Uterus (tissue), 4 donors: ENCODE data around the gene ARMH3. TPM values are rescaled to one million over a fixed set of nuclear protein-coding genes. Genes with fewer than 3 reads are reported as not detected.

Experiments used
- DNase-seq, 2 donors: peaks; one replicate each; pipeline ENCODE4 v3.0.0-alpha.2; 2019 to 2020
- H3K27ac ChIP-seq, 2 donors: fragments of 200-600 bp; sonication (generic); 1 replicate in 1 of 2; 2 replicates in 1 of 2; pipeline ENCODE4 v1.5.1; 2016 to 2018
- H3K27me3 ChIP-seq, 2 donors: fragments of 200-600 bp; sonication (generic); one replicate each; pipeline ENCODE4 v1.5.1; 2018 to 2019; ENCODE audit warnings: control low read depth in 1 of 2
- H3K36me3 ChIP-seq, 2 donors: fragments of 200-600 bp; sonication (generic); one replicate each; pipeline ENCODE4 v1.5.1; 2019; ENCODE audit warnings: control low read depth in 1 of 2
- H3K4me1 ChIP-seq, 2 donors: fragments of 200-600 bp; sonication (generic); one replicate each; pipeline ENCODE4 v1.5.1; 2018 to 2019; ENCODE audit warnings: control low read depth in 1 of 2
- H3K4me3 ChIP-seq, 2 donors: fragments of 200-600 bp; sonication (generic); 1 replicate in 1 of 2; 2 replicates in 1 of 2; pipeline ENCODE4 v1.5.1; 2018 to 2019; ENCODE audit warnings: mild to moderate bottlenecking in 1 of 2
- H3K9me3 ChIP-seq, 2 donors: fragments of 200-600 bp; sonication (generic); one replicate each; pipeline ENCODE4 v1.5.1; 2019; ENCODE audit warnings: control low read depth in 1 of 2
- CTCF ChIP-seq, 4 experiments: fragments of 200-600 bp in 2 of 4; fragments of 450-650 bp in 2 of 4; sonication (generic) in 2 of 4; IDR thresholded peaks; one replicate each; pipeline ENCODE4 v1.5.1; 2016 to 2019; ENCODE audit warnings: antibody characterized with exemption in 4 of 4, mild to moderate bottlenecking in 2 of 4, moderate library complexity in 1 of 4
- POLR2A ChIP-seq, 2 donors: fragments of 450-650 bp; IDR thresholded peaks; one replicate each; pipeline ENCODE4 v1.6.1; 2016; ENCODE audit warnings: antibody characterized with exemption in 2 of 2, mild to moderate bottlenecking in 1 of 2, moderate library complexity in 1 of 2
- intact Hi-C: fragments of 100-400 bp; cut with DNase I; formaldehyde crosslinking; loops from one replicate; pipeline ENCODE4 v1.15.1; 2023; ENCODE audit warnings: low total_unique reads
- total RNA-seq, 4 donors: library from RNA; depleted of rRNA in 3 of 4; stranded (reverse); fragments of >200 nt in 3 of 4; gene quantifications; one replicate each; pipeline versions ENCODE4 v1.1.0 to v1.2.4, GENCODE V29; 2014 to 2023
- donor health status: DM: yes; HTN: yes; CAD: no.

The ARMH3 gene
- total RNA-seq, 4 donors from 2014 or later, result 10.6 to 29.8 (median 20.9) TPM

- no peaks in the 10 kb centered on the region for H3K27me3 ChIP-seq
- H3K4me3 ChIP-seq, result peak within 1 kb of the TSS; percentile 83 to 98
- intact Hi-C loops, result no loop called here
These were observed 237.7 kb downstream of the ARMH3 start, which contains the start of gene OGA for GRCh38 chr10:101818119-101818871. OGA (minus strand) TSS chr10:101818444; CDS start chr10:101818022, 422 bp downstream.

GRCh38 chr10:101817337-101818118 lies 238.4 kb downstream of the ARMH3 start:
- no peaks in the 10 kb centered on the region for H3K27me3 ChIP-seq
- intact Hi-C loops, result no loop called here
- no peaks in the 10 kb centered on the region for H3K9me3 ChIP-seq
- no peaks in the 10 kb centered on the region for H3K4me1 ChIP-seq
- H3K4me3 ChIP-seq, result peak overlapping the region; percentile 83 to 98
- peak overlapping the region; percentile 87 to 95 for H3K27ac ChIP-seq
- TF ChIP-seq CTCF (IDR thresholded peaks at IDR 0.05) (no peak), POLR2A (IDR thresholded peaks at IDR 0.05) (peak; percentile 44 to 51)
- peak; percentile 86 to 93 for DNase-seq
- no peaks in the 10 kb centered on the region for H3K36me3 ChIP-seq

More at GRCh38 chr10:101818119-101818871, 237.7 kb downstream of the ARMH3 start, which contains the start of gene OGA:
- TF ChIP-seq POLR2A (IDR thresholded peaks at IDR 0.05) (peak; percentile 98), CTCF (IDR thresholded peaks at IDR 0.05) (peak in 1 of 4 experiments; percentile 40)
- H3K36me3 ChIP-seq, result no peaks in the 10 kb centered on the region
- DNase-seq, result peak; percentile 97 to 99
- H3K9me3 ChIP-seq, result no peaks in the 10 kb centered on the region
- H3K4me1 ChIP-seq, result no peaks in the 10 kb centered on the region
- H3K27ac ChIP-seq, result peak within 1 kb of the TSS; percentile 87 to 95

GRCh38 chr10:101816913-101817336 lies 239.0 kb downstream of the ARMH3 start:
- DNase-seq, result no peak
- no peaks in the 10 kb centered on the region for H3K27me3 ChIP-seq
- H3K4me1 ChIP-seq, result no peaks in the 10 kb centered on the region
- no peaks in the 10 kb centered on the region for H3K36me3 ChIP-seq
- no peaks in the 10 kb centered on the region for H3K9me3 ChIP-seq
- peak overlapping the region; percentile 83 to 98 for H3K4me3 ChIP-seq
- no peak for TF ChIP-seq POLR2A (IDR thresholded peaks at IDR 0.05)
- no peak for TF ChIP-seq CTCF (IDR thresholded peaks at IDR 0.05)
- intact Hi-C loops, result no loop called here
- peak overlapping the region; percentile 87 to 95 for H3K27ac ChIP-seq

GRCh38 chr10:101816376-101816775 lies 239.6 kb downstream of the ARMH3 start:
- no peaks in the 10 kb centered on the region for H3K27me3 ChIP-seq
- no peaks in the 10 kb centered on the region for H3K9me3 ChIP-seq
- no peak for DNase-seq
- TF ChIP-seq CTCF (IDR thresholded peaks at IDR 0.05), result no peak
- no peak for TF ChIP-seq POLR2A (IDR thresholded peaks at IDR 0.05)
- H3K4me1 ChIP-seq, result no peaks in the 10 kb centered on the region
- H3K36me3 ChIP-seq, result no peaks in the 10 kb centered on the region
- peak overlapping the region in 1 of 2 donors; percentile 95 for H3K27ac ChIP-seq
- peak overlapping the region; percentile 83 to 98 for H3K4me3 ChIP-seq
- intact Hi-C loops, result no loop called here
